Activated CD4-positive, alpha-beta T cell treated with anti-CD3 and anti-CD28 coated beads for 24 hours (primary cell): ENCODE data around the gene ARHGAP21.

Experiments
- DNase-seq, 2 donors: peaks; one replicate each; pipeline ENCODE4 v3.0.0-alpha.2; 2020; ENCODE audit warnings: low read depth in 2 of 2

ARHGAP21 gene

DNA sequence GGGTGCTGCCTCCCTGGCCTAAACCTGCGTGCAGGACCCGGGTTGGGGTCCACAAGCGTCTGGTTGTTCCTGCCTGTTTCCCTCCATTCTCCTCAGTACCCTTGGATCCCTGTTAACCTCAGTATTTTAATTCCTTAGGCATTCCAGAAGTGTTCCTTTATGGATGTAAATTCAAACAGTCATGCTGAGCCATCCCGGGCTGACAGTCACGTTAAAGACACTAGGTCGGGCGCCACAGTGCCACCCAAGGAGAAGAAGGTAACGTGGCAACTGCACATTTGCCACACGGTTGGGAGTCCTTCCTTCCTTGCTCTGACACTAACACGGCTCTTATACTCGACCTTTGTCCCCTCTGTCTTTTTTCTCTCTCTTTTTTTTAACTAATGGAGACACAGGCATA is 187.1 kb downstream of the ARHGAP21 start:
- DNase-seq, result no peak

DNA sequence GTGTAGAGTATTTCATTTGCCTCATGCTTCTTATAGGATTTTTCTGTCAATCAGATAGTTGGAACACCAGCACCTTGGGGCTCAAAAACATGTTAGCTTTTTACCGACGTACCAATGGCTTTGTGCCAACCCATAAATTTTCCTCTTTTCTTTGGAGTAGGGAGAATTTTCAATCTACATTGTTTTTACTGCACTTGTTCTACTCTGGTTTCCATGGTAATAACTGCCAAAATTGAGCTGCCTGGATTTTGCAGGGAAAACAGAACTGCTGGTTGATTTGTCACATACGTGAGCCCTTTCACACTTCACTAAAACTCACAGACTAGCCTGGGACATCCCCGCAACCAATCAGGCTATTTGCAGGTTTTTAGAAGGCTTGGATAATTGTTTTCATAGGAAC is 189.7 kb downstream of the ARHGAP21 start:
- DNase-seq, result no peak
